SU-DHL-6 (cell line): ENCODE results near the gene TCEA3.

ENCODE experiments used
- EZH2phosphoT487 ChIP-seq: fragments of 200-600 bp; sonication (generic), shearing (Covaris generic); conservative IDR thresholded peaks from 2 replicates; pipeline ENCODE4 v1.6.1; 2018; ENCODE audit warnings: mild to moderate bottlenecking, antibody characterized with exemption, low read length, moderate library complexity, mixed read lengths
- TF ChIP-seq, protein P1 (sequence below): fragments of 200-600 bp; sonication (generic); IDR thresholded peaks from one replicate; pipeline ENCODE4 v1.5.1; 2017; ENCODE audit warnings: antibody characterized with exemption, mild to moderate bottlenecking, low read length, moderate library complexity; ENCODE audit not compliant: insufficient read depth, poor library complexity, severe bottlenecking

GRCh38 chr1:23449958-23450357 lies 25.4 kb upstream of the TCEA3 start:
- TF ChIP-seq, protein P1, sequence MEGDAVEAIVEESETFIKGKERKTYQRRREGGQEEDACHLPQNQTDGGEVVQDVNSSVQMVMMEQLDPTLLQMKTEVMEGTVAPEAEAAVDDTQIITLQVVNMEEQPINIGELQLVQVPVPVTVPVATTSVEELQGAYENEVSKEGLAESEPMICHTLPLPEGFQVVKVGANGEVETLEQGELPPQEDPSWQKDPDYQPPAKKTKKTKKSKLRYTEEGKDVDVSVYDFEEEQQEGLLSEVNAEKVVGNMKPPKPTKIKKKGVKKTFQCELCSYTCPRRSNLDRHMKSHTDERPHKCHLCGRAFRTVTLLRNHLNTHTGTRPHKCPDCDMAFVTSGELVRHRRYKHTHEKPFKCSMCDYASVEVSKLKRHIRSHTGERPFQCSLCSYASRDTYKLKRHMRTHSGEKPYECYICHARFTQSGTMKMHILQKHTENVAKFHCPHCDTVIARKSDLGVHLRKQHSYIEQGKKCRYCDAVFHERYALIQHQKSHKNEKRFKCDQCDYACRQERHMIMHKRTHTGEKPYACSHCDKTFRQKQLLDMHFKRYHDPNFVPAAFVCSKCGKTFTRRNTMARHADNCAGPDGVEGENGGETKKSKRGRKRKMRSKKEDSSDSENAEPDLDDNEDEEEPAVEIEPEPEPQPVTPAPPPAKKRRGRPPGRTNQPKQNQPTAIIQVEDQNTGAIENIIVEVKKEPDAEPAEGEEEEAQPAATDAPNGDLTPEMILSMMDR = no peak
- no peak for TF ChIP-seq EZH2phosphoT487
